NCI-H187 (cell line): ENCODE measurements around the gene DAPL1.

Experiments used
- DNase-seq, 2 experiments: peaks; one replicate each; lab custom pipeline; 2025; lab: John Stamatoyannopoulos, UW

Gene DAPL1, protein sequence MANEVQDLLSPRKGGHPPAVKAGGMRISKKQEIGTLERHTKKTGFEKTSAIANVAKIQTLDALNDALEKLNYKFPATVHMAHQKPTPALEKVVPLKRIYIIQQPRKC

DNA sequence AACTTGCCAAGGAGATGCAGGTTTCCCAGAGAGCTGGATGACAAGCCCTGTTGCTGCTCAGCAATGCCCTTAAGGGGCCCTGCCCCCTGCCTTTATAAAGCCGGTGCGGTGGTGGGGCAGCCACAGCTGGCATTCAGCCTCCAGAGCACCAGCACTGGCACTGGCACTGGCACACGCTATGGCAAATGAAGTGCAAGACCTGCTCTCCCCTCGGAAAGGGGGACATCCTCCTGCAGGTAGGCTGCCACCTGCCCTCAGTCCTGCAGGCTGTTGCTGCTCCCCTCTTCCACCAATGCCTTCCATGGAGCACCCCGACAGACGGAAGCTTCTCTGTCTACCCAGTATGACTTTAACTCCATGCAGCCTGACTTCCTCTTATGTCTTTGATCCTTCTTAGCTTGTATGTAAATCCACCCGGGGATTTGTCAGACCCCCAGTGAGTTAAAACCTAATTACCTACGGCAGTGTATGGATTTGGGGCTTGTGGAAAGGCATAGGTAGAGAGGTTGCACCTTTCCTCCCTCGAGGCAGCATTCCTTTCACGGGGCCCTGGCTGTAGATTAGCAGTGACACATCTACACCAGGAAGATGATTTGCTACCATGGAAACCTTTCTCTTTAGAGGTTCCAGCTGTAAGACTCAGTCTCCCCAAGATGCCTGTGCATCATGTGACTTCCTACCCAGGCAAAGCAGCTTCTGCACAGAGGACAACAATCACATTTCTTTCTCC is at the start of gene DAPL1:
Gene DAPL1 (plus strand): TSS at position 123 of the 730 bp plus-strand sequence. CDS start 56 bp downstream, at position 179.
- DNase-seq: peak in 1 of 2 experiments; percentile 9

DNA sequence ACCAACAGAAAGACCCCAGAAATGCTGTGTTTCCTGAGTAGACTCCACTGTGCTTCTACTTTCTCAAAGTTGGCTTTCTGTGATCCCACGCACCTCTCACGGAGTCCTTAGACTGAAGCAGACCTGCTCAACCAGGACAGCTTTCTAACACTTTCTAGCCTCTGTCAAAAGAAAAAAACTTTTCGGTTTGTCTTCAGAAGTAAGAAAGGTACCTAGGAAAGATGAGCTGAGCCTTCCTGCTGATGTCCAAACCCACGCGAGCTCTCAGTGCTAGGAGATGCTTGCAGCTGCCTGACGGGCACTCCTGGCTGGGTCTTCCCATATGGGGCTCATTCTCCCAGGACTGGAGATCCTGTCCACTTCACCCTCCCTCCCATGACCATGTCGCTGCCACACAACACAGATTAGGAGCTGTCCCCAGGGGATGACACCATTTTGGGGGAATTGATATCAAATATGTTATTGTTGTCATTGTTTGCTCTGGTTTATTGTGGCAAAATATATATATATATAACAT is 49.2 kb upstream of the DAPL1 start:
- DNase-seq: no peak

DNA sequence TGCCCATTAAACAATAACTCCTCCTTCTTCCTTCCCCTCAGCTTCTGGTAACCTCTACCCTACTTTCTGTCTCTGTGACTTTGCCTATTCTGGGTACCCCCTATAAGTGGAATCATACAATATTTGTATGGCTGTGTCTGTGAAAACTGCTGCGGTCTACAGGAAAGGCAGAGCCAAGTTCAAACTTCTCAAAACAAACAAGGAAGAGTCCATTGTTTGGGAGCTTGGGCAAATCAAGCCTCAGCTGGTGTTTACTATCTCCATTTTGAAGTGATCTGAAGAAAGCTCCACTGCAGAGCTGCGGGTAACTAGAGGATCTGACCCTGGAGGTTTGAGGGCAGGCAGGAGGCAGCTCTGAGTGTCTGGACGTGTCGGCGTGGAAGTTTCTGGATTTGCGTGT is 48.6 kb upstream of the DAPL1 start:
- no peak for DNase-seq

DNA sequence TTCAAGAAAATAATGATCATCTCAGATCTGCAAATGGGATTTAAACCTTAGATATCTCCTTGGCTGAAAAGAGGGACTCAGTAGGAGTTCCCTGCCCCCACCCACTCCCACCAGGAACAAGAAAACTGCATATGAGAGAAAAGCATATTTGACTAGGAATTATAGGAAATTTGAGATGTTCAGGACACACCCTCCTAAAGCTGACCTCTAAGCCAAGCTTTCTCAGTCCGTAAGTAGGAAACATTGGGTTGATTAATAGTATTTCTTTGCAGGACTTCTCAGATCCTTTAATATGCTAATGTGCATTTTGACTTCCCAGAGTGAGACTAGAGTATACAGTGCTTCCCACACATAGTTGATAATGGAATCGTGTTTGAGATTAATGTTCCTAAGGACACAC is 47.8 kb upstream of the DAPL1 start:
- no peak for DNase-seq

DNA sequence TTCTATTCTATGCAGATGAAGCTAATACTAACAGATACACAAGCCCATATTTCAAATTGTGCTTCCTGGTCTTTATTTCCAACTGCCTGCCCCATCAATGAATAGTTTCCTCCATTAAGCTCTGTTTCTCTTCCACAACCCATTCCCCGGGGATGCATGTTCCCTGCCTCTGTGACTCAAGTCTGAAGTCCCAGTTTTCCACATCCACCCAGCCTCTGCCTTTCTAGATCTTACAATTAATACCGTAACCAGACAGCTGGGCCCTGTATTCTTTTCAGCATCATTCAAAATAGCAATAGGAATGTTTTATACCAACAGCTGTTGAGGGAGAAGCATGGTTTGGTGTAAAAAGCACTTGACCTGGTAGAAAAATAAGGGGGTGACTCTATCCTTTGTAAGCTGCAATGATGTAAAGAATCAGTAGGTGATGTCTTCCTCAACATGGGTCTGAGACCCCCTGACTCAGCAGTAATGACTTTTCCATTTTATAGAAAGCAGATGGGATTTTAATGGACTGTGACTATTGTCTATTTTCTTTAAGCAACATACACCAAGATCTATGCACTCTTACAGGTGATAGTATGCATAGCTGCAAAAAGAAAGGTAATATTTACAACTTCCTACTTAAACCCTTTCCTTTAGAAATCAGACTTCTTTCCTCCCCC is 46.1 kb upstream of the DAPL1 start:
- DNase-seq: no peak

DNA sequence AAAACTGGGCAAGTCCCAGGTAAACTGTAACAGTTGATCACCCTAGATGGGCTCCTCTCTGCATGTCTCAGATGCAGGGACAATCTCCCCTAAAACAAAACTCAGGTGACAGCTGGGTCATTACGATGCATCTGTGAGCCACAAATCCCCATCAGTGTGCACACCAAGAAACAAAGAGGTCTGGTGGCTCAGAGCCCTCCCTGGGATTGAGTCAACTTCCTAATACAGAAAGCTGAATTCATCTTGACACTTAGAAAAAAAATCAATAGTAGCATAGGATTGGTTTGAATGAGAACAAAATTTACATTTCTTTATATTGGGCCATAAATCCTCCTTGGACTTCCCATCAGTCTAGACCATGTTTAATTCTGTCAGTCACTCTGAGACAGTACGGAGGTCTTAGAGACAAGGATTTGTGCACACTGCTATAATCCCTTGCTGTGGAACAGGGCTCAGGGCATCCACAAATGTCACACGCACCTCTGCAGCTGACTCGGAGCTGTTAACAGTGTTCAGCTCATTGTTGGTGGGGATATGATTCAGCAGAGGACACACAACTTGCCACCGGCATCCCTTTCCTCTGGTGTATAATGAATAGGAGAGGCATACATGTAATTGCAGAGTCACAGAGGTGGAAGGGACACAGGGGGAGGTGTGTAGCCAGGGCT is 44.5 kb upstream of the DAPL1 start:
- DNase-seq: no peak

DNA sequence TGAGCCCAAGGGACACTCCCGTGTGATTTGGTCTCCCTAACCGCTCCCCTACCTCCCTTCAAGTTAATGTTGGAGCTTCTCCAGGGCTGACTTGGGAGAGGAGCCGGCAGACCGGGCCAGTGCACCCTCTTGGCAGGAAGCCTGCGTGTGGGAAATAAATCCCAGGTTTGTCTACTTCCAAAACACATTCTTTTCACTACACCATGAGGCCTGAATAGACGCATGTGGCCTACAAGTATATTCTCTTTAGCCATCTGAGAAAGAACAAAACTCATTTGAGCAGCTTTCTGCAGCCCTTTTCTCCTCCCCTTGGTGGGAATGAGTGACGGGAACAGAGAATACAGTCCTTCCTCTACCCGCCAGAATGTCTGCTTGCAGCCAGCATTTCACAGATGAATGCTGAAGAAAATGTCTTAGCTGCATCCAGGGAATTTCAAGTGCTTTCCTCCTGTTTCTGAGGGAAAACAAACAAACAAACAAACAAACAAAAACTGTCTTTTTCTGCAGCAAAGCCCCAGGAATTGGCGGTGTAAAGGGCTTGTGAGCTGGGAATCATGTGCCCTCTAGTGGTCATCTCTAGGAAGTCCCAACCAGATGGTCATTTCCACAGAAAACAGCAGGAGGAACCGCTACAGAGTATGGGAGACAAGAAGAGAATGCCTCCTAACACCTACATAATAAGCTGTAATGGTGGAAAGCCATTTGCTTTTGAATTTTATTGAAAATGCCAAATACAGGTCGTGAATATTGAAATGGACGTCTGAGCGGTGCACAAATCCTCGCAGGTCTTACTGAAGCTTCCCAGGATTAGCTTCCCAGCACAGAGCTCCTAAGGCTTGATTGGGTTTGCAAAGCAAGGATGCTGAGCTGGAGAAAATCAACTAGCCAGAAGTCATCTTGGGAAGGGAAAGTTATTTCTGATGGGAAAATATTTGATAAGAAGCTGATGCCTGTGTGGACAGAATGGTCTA is 41.2 kb upstream of the DAPL1 start:
- DNase-seq: no peak

DNA sequence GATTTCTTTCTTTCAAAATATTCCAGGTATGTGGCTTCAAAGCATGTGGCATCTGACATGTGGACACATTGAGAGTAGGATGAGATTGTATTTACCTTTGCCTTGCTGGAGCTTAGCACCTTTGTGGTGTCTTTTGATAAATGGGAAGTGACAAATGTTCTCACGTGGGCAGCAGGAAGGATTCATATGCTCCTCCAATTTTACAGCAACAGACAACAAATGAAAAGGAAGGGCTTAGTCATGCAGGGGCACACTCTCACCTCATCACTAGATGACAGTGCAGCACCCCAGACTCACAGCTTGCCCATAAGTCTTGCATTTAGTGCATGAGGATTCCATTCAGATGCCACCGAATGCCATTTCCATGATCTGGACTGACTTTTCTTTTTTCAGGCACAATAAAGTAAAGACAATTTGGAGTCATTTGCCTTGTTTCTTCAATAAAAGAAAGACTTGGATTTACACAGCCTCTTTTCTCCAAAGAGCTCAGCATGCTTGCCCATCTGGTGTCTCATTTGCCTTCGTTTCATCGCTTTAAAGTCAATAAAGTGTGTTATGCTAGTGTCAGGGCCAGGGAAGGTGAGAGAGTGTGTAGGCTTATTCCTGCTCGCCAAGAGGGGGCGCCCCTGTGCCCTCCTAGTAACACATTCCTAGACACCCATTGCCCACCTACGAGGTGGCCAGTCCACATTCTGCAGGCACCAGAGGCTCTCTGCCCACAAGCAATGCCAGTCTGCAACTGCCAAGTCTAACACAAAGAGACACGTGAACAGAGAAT is 39.6 kb upstream of the DAPL1 start:
- DNase-seq: no peak

DNA sequence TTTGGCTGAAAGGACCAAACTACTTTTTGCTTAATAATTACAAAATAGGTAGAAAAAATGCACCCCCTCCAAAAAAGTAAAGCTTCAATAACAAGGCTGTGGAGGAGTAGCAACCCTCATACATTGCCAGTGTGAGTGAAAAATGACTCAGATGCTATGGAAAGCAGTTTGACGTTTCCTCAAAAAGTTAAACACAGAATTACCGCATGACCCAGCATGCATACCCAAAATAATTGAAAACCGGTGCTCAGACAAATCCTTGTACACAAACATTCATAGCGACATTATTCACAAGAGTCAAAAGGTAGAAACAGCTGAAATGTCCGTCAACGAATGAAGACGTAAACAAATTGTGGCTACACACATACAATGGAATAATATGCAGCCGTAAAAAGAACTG is 38.8 kb upstream of the DAPL1 start:
- DNase-seq: no peak

DNA sequence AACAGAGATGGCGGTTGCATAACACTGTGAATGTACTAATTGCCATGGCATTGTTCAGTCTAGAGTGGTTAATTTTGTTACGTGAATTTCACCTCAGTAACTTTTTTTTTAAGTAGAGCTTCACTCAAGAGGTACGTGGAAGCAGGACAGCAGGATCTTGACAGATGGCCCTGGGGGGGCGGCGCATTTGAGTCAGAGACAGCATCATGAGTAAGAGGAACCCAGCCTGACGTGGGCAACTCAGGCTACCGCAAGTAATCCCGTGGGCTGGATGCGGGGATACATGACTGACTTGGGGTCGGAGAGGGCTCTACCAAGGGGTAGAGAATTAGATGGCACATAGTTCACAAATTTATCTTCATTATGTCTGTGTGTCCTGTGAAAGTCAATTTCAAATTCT is 38.1 kb upstream of the DAPL1 start:
- DNase-seq: no peak

DNA sequence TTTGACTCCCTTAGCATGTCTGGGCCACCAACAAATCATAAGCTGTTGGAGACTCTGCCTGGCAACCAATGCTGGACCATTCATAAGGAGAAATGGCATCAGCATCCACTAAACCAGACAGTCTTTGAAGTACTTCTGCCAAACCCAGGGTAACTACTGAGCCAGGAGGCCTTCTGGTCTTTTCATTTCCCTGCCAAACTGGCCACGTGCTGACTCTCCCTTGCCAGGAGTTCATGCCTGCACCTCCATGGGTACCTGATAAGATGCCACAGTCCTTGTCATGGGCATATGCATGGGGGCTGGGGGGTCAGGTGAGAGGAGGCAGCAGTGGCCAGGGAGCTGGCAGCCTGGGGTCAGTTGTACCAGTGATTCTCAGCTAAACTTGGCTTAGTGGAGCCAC is 34.2 kb upstream of the DAPL1 start:
- DNase-seq: no peak

DNA sequence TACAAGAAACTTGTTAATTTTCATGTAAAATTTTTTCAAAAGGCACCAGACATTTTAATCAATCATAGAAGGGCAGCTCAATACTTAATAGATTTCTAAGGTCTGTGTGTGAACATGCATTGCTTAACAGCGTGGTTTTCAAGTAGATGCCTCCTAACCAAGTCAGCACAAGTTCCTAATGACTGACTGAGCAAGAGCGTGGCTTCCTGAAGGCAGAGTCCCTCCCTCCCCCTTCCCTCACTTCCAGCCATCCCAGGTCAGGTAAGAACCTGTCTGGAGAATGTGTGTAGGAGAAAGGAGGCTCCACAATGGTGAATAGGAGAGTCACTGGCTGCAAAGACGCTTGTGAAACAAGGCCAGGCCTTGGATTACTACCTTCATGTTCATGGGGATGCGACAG is 33.5 kb upstream of the DAPL1 start:
- no peak for DNase-seq

DNA sequence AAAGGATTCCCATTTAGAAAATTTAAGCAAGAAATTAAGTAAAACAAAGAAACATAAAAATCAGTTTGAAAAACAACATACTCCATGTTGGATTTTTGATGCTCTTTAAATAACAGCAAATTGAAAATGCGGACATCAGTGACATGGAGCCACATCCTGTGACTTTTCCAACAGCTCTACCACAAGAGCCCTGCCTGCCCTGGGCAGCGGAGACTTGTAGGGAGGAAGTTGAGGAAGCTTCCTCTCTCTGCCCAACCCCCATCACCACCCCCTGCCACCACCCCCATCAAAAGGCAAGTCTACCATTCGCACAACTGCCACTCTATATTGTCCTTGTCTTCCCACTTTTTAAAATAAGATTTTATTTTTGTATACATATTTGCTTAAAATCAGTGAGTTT is 32.8 kb upstream of the DAPL1 start:
- no peak for DNase-seq

DNA sequence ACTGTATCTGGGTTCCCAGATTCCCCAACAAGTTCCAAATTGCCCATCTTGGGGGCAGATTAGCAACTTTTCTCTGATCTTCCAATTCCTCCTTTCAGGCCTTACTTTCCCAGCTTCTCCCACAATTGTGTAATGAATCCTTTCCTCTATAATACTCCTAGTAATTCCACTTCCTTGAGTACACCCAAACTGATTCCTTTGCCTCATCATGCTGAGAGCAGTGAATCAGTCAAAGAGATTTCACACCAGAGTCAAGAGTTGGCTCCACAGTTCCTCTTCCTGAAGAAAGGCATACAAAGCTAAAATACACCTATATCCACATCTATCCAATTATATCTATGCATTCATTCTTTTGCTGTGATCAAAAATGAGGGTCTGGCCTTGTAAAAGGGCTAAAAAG is 28.6 kb upstream of the DAPL1 start:
- DNase-seq: no peak

DNA sequence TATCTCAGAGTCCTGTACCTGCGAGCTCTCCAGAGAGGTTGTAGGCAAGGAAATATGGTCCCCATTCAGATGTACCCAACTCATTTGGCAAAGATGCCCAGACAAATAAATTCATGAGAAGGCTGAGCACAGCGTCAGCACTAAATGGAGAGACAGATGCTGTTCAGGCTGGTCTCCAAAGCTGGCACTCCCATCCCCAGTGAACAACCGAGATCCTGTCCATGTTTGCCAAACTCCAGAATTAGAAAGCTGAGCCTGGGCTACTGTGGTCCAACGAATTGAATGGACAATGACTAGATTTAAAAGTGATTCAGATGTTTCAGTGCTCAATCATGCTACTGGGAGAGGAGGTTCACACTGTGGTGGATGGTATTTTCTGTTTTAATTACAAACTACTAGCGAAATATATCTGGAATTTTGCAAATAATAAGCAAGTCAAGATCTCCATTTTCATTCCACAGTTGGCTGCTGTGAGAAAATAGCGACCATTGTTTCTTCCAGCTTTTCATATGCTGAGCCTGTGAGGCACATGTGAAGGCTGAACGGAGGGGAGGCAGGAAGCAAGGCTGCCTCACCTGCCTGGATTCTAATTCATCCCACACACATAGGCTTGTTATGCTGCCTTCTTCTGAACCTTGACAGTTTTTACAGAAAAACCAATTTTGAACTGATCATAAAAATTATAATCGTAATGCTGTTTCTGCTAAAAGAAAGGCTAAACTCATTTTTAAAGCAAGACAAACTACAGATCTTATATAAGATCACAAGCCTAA is 22.6 kb upstream of the DAPL1 start:
- no peak for DNase-seq

DNA sequence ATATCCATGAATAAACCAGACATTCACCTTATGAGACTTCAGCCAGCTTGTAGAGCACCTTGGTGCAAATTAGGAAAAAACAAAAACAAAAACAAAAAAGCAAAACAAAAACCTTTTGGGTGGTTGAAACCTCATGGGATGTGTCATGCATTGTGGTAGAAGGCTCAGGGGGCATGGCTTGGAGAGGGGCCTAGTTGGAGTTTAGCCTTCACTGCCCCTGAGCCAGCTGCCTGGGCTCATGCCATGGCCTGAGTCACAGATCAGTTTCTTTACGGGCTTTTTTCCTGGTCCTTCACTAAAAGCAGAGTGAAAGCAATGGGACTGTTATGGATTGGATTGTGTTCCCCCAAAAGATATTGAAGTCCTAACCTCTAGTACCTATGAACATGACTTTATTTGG is 22.0 kb upstream of the DAPL1 start:
- DNase-seq: no peak

DNA sequence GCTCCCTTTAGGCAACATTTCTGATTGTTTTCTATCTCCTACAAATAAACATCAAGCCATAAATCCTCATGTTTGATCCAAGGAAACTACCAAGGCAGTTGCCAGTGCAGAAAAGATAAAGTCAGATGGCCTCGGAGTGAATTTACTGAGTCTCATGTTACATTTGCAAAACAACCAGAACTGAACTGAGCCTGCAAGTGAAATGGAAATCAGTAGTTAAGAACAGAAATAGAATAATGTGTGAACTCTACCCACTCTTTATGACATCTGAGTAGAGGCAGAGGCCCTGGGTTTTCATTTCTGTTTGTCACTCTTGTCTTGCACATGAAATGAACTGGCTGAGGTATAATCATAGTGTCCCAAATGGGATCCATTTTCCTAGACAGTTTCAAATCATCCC is 20.4 kb upstream of the DAPL1 start:
- DNase-seq: no peak

DNA sequence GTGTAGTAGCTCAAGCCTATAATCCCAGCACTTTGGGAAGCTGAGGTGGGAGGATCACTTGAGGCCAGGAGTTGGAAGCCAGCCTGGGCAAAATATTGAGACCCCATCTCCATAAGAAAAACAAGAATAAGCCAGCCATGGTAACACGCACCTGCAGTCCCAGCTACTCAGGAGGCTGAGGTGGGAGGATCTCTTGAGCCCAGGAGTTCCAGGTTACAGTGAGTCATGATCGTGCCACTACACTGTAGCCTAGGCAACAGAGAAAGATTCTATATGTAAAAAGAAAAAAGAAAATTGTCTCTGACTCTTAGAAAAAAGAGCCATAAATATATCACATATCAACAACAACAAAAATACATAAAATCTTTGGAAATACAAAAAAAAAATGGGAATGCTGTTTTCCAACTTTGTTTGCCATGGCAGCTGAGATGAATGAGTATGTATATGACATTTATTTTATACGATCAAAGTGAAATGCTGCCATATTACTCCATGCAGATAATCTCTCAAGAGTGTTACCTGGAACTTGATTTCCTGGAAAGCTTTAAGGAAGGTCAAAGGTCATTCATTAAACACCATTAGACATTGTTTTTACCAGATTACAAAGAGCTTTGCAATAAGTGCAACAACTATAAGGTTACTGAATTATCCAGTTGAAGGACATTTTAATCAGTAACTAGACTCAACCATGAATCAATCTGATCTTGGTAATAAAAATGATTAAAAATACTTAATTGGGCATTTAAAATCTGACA is 19.7 kb upstream of the DAPL1 start:
- no peak for DNase-seq

DNA sequence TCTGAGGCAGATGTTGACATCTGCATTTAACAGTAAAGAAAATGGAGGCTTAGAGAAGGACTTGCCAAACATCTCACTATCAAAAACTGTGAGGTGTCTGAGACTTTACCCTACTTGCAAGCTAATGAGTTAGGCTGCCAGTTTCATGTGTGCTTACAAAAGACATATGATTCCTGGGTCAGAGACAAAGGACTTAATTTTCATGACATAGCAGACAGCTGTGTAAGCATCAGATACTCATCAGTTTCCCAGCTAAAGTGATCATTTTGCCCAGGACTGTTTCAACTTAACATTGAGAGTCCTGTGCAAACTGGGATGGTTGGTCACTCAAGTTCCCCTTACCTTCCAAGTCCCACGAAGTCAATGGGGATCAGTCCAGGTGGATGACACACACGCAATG is 18.9 kb upstream of the DAPL1 start:
- DNase-seq: no peak
